HepG2 (cell line): ENCODE results near the gene PLXND1. TPM values are rescaled to one million over a fixed set of nuclear protein-coding genes. Genes with fewer than 3 reads are reported as not detected.
"Not testable (repeated sequence)": the region's sequence is repeated elsewhere in the genome, so short reads cannot be mapped to it uniquely, and the experiment has no call there.

ENCODE experiments used
- ATAC-seq: fragments of 200-7000 bp; cut with Tn5 transposase; 3 replicates; pipeline ENCODE4 v1.9.1; 2020; ENCODE audit warnings: mild to moderate bottlenecking, moderate library complexity
- BruUV-seq: library from RNA; stranded (reverse); fragments of 400-500 nt; replicated peaks from 2 replicates; lab custom pipeline; 2021; lab: Mats Ljungman, UMichigan
- CTCF ChIA-PET: fragments of 300-600 bp; formaldehyde crosslinking; extraction: SDS; loops from one replicate; lab custom pipeline; 2021; ENCODE audit warnings: low total read pairs, inconsistent platforms, low intra/inter-chr PET ratio; lab: Yijun Ruan, JAX
- POLR2A ChIA-PET: fragments of 350-600 bp; sonication (Branson Sonifier 250); formaldehyde crosslinking; loops from one replicate; lab custom pipeline; 2020; ENCODE audit warnings: antibody characterized with exemption, inconsistent platforms; lab: Yijun Ruan, JAX
- DNase-seq: peaks from one replicate; pipeline ENCODE4 v3.0.0-alpha.2; 2015; ENCODE audit warnings: low spot score
- FAIRE-seq: peaks from 3 replicates; lab custom pipeline; 2011; peaks lifted over from hg19 to GRCh38; lab: Jason Lieb, UNC
- H2AFZ ChIP-seq: one replicate; pipeline ENCODE4 v1.6.1; 2011; ENCODE audit warnings: low read length, inconsistent platforms
- H3K27ac ChIP-seq: fragments of 300-600 bp; 3 replicates; pipeline ENCODE4 v1.8.0; 2011; ENCODE audit warnings: mixed run types, mild to moderate bottlenecking, mixed read lengths, low read length, inconsistent platforms; ENCODE audit not compliant: insufficient read depth; ENCODE audit errors: extremely low read length
- H3K27me3 ChIP-seq, 2 experiments: fragments of 200-600 bp in 1 of 2; 2 replicates in 1 of 2; 3 replicates in 1 of 2; pipeline versions ENCODE4 v1.6.0 to v1.8.0; 2011; ENCODE audit warnings: low read length in 2 of 2, mild to moderate bottlenecking in 2 of 2, moderate library complexity in 2 of 2, inconsistent platforms in 1 of 2; ENCODE audit not compliant: insufficient read depth in 2 of 2, control insufficient read depth in 1 of 2
- H3K36me3 ChIP-seq, 2 experiments: fragments of 200-600 bp in 1 of 2; replicated peaks in 1 of 2; 2 replicates in 1 of 2; 3 replicates in 1 of 2; pipeline versions ENCODE4 v1.5.1 to v1.8.0; 2011; ENCODE audit warnings: low read length in 2 of 2, inconsistent platforms in 1 of 2; ENCODE audit not compliant: insufficient read depth in 2 of 2, control insufficient read depth in 1 of 2
- H3K4me1 ChIP-seq: 2 replicates; pipeline ENCODE4 v1.5.1; 2012; ENCODE audit warnings: low read length, inconsistent platforms; ENCODE audit not compliant: insufficient read depth
- H3K4me2 ChIP-seq: 2 replicates; pipeline ENCODE4 v1.6.0; 2011; ENCODE audit warnings: low read depth, low read length, inconsistent platforms
- H3K4me3 ChIP-seq, 3 experiments: fragments of 200-600 bp in 1 of 3; sonication (generic), shearing (Covaris generic) in 1 of 3; replicated peaks in 1 of 3; 2 replicates each; pipeline ENCODE4 v1.5.1; 2011 to 2016; ENCODE audit warnings: low read length in 3 of 3, inconsistent platforms in 2 of 3, low read depth in 2 of 3, mild to moderate bottlenecking in 2 of 3, control low read depth in 1 of 3, mixed read lengths in 1 of 3; ENCODE audit not compliant: insufficient read depth in 1 of 3
- H3K79me2 ChIP-seq: one replicate; pipeline ENCODE4 v1.6.1; 2011; ENCODE audit warnings: low read length, inconsistent platforms; ENCODE audit not compliant: insufficient read depth
- H3K9ac ChIP-seq: 2 replicates; pipeline ENCODE4 v1.6.0; 2011; ENCODE audit warnings: mild to moderate bottlenecking, low read depth, low read length, inconsistent platforms; ENCODE audit not compliant: insufficient read depth
- H3K9me3 ChIP-seq: 2 replicates; pipeline ENCODE4 v1.5.1; 2012; ENCODE audit warnings: mild to moderate bottlenecking, low read length
- H4K20me1 ChIP-seq: 2 replicates; pipeline ENCODE4 v1.6.0; 2011; ENCODE audit warnings: inconsistent platforms, mild to moderate bottlenecking, low read length, moderate library complexity; ENCODE audit not compliant: insufficient read depth
- ARNT2 ChIP-seq: sonication (generic); formaldehyde crosslinking; IDR thresholded peaks from 2 replicates; pipeline ENCODE4 v1.8.0; 2022; ENCODE audit warnings: mild to moderate bottlenecking, low read depth, missing genetic modification reagents, moderate library complexity
- CBFB ChIP-seq: sonication (generic); formaldehyde crosslinking; IDR thresholded peaks from 2 replicates; pipeline ENCODE4 v1.4.0; 2020; ENCODE audit warnings: missing genetic modification reagents
- KDM2A ChIP-seq: sonication (generic); formaldehyde crosslinking; IDR thresholded peaks from 2 replicates; pipeline ENCODE4 v1.4.0; 2020; ENCODE audit warnings: low read depth, missing genetic modification reagents, borderline replicate concordance
- KLF12 ChIP-seq: sonication (generic); formaldehyde crosslinking; IDR thresholded peaks from 2 replicates; pipeline ENCODE4 v1.4.0; 2020; ENCODE audit warnings: missing genetic modification reagents, borderline replicate concordance
- MAF1 ChIP-seq: sonication (generic); formaldehyde crosslinking; IDR thresholded peaks from 2 replicates; pipeline ENCODE4 v1.5.0; 2020; ENCODE audit warnings: missing genetic modification reagents, borderline replicate concordance
- NR3C1 ChIP-seq: sonication (generic); formaldehyde crosslinking; IDR thresholded peaks from 2 replicates; pipeline ENCODE4 v1.4.0; 2020; ENCODE audit warnings: missing genetic modification reagents
- POLR2AphosphoS5 ChIP-seq: IDR thresholded peaks from 2 replicates; pipeline ENCODE4 v1.6.1; 2012; ENCODE audit warnings: low read depth, low read length
- SCMH1 ChIP-seq: sonication (generic); formaldehyde crosslinking; IDR thresholded peaks from 2 replicates; pipeline ENCODE4 v1.9.0; 2021; ENCODE audit warnings: missing genetic modification reagents, mild to moderate bottlenecking, borderline replicate concordance
- SRF ChIP-seq: IDR thresholded peaks from 2 replicates; pipeline ENCODE4 v1.6.1; 2011; ENCODE audit warnings: mild to moderate bottlenecking, low read depth, low read length, moderate library complexity
- SSRP1 ChIP-seq: IDR thresholded peaks from 2 replicates; pipeline ENCODE4 v1.6.1; 2016; ENCODE audit warnings: control low read depth
- TIGD3 ChIP-seq: sonication (generic); formaldehyde crosslinking; IDR thresholded peaks from 2 replicates; pipeline ENCODE4 v1.5.1; 2020; ENCODE audit warnings: mild to moderate bottlenecking, missing genetic modification reagents, borderline replicate concordance
- ZBTB20 ChIP-seq: sonication (generic); formaldehyde crosslinking; IDR thresholded peaks from 2 replicates; pipeline ENCODE4 v1.8.1; 2023; ENCODE audit warnings: missing genetic modification reagents, low read depth, mild to moderate bottlenecking, borderline replicate concordance
- ZMYM4 ChIP-seq: sonication (generic); formaldehyde crosslinking; IDR thresholded peaks from 2 replicates; pipeline ENCODE4 v1.8.1; 2023; ENCODE audit warnings: mild to moderate bottlenecking, missing genetic modification reagents
- ZNF501 ChIP-seq: sonication (generic); formaldehyde crosslinking; IDR thresholded peaks from 2 replicates; pipeline ENCODE4 v1.5.1; 2020; ENCODE audit warnings: mild to moderate bottlenecking, moderate library complexity, missing genetic modification reagents
- ZNF572 ChIP-seq: sonication (generic); formaldehyde crosslinking; IDR thresholded peaks from 2 replicates; pipeline ENCODE4 v1.5.1; 2020; ENCODE audit warnings: mild to moderate bottlenecking, missing genetic modification reagents
- ZNF639 ChIP-seq: conservative IDR thresholded peaks from 2 replicates; pipeline ENCODE4 v1.6.1; 2018; ENCODE audit warnings: missing genetic modification reagents
- ZNF644 ChIP-seq: IDR thresholded peaks from 2 replicates; pipeline ENCODE4 v1.6.1; 2016; ENCODE audit warnings: low read depth
- ZSCAN22 ChIP-seq: sonication (generic); formaldehyde crosslinking; IDR thresholded peaks from 2 replicates; pipeline ENCODE4 v1.4.0; 2020; ENCODE audit warnings: mild to moderate bottlenecking, missing genetic modification reagents
- WGBS: methylation state at CpG from one replicate; pipeline ENCODE4 v1.1.6; 2017; ENCODE audit warnings: low lambda C conversion rate; 5-methylcytosine and 5-hydroxymethylcytosine counted together
- in situ Hi-C: cut with HindIII; loops from 2 replicates; pipeline ENCODE4 v1.10.0; 2017; ENCODE audit warnings: low pct_unique_long_range_greater_than_20kb; ENCODE audit not compliant: extremely low pct_ligation_motif_present
- intact Hi-C: fragments of 100-400 bp; cut with micrococcal nuclease; formaldehyde crosslinking; loops from one replicate; pipeline ENCODE4 v1.10.0; 2022; ENCODE audit not compliant: unreplicated experiment
- polyA plus RNA-seq, 8 experiments: library from polyadenylated mRNA; depleted of rRNA in 3 of 8; stranded (reverse) in 7 of 8; unstranded in 1 of 8; fragments of >200 nt; fragmentation: Illumina TruSeq in 4 of 8; extraction: Trizol in 4 of 8; gene quantifications; 2 replicates each; pipeline versions ENCODE4 v1.2.1 to v1.2.3, GENCODE V29; 2011 to 2016; ENCODE audit warnings: low read depth in 4 of 8, missing spikeins in 1 of 8, mixed read lengths in 1 of 8; ENCODE audit not compliant: insufficient read depth in 1 of 8
- total RNA-seq, 5 experiments: library from RNA; depleted of rRNA; stranded (reverse); fragments of >200 nt; fragmentation: Illumina TruSeq; extraction: Trizol; gene quantifications; 2 replicates each; pipeline ENCODE4 v1.2.3, GENCODE V29; 2016; ENCODE audit warnings: low read depth in 1 of 5

The PLXND1 gene
- total and polyA plus RNA-seq, 2 of the 13 experiments (the other 11 are each of a cell fraction or from before 2014, with no cell fraction given) = 15.9 to 42.0 TPM

- H3K79me2 ChIP-seq, ATAC-seq, H3K36me3 ChIP-seq, H3K27ac ChIP-seq, in situ Hi-C loops, H3K27me3 ChIP-seq, POLR2A ChIA-PET, FAIRE-seq, DNase-seq, intact Hi-C loops, H2AFZ ChIP-seq, H4K20me1 ChIP-seq, CTCF ChIA-PET, H3K9me3 ChIP-seq, BruUV-seq: not testable (repeated sequence)
- H3K4me1 ChIP-seq = peaks cover 83% of the 10 kb centered on the region
- 88% methylated on average over 7 of the region's 11 CpGs for WGBS
- H3K9ac ChIP-seq = 0 out of 2 replicates have a peak overlapping the region, but pooled peaks have one; percentile 59
- H3K4me3 ChIP-seq = peak overlapping the region in 1 of 3 experiments; percentile 69; a peak in 1 of 6 replicates
- H3K4me2 ChIP-seq = peak overlapping the region; percentile 80
Observed at GRCh38 chr3:129610794-129611445, 4.4 kb upstream of the PLXND1 start.

DNA sequence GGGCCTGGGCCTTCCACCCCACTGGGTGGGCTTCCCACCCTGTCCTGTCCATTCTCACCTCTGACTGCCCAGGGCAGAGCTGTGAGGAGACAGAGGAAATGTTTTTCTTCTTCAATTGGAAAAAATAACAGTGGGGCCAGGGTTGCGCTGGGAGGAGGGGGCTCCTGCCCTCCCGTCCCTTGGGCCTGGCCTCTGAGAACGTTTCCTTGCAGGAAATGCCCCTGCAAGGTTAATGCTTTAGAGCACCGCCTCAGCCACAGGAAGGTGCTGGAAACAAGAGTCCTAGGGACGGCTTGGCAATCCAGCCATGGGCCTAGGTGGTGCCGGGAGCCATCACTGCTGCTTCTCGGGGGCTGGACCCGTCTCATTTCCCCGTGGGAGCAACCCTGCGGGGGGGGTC is 3.8 kb upstream of the PLXND1 start:
- in situ Hi-C loops = no loop called here
- POLR2A ChIA-PET = no interaction called here
- H3K27me3 ChIP-seq = no peaks in the 10 kb centered on the region
- no TSS peak for BruUV-seq
- H3K27ac ChIP-seq = no peak overlapping the region
- H3K4me1 ChIP-seq = peaks cover 77% of the 10 kb centered on the region
- intact Hi-C loops = no loop called here
- no peaks in the 10 kb centered on the region for H4K20me1 ChIP-seq
- H3K79me2 ChIP-seq = peaks cover 8% of the 10 kb centered on the region
- no peaks in the 10 kb centered on the region for H3K9me3 ChIP-seq
- DNase-seq (no peak), FAIRE-seq (no peak), ATAC-seq (no peak)
- 16% methylated on average over 8 of the region's 10 CpGs for WGBS
- no peaks in the 10 kb centered on the region for H3K36me3 ChIP-seq
- CTCF ChIA-PET = no interaction called here
- H3K9ac ChIP-seq = no peak overlapping the region
- H3K4me3 ChIP-seq = peak overlapping the region in 1 of 3 experiments; percentile 26; a peak in 1 of 6 replicates
- no peak overlapping the region for H2AFZ ChIP-seq
- H3K4me2 ChIP-seq = peak overlapping the region; percentile 43
- TF ChIP-seq CBFB (CRISPR knock-in tag) = no peak
- no peak for TF ChIP-seq ZBTB20 (CRISPR knock-in tag)
- TF ChIP-seq ZNF644 (CRISPR knock-in tag) = no peak
- TF ChIP-seq TIGD3 (CRISPR knock-in tag) = no peak
- no peak for TF ChIP-seq ARNT2 (CRISPR knock-in tag)
- TF ChIP-seq POLR2AphosphoS5 = no peak
- TF ChIP-seq ZNF572 (CRISPR knock-in tag) = no peak
- TF ChIP-seq SCMH1 = no peak
- TF ChIP-seq ZNF639 (CRISPR knock-in tag) = no peak
- TF ChIP-seq ZMYM4 (CRISPR knock-in tag) = no peak
- TF ChIP-seq MAF1 = no peak
- TF ChIP-seq KLF12 (CRISPR knock-in tag) = no peak
- TF ChIP-seq ZNF501 (CRISPR knock-in tag) = no peak
- TF ChIP-seq SSRP1 (CRISPR knock-in tag) = no peak
- TF ChIP-seq NR3C1 = no peak
- TF ChIP-seq SRF = no peak
- no peak for TF ChIP-seq KDM2A
- no peak for TF ChIP-seq ZSCAN22 (CRISPR knock-in tag)
